AG04449 (cell line): ENCODE measurements around the gene TNKS2.

Source experiments
- CTCF ChIA-PET: fragments of 350-600 bp; formaldehyde crosslinking; extraction: SDS; loops from one replicate; lab custom pipeline; 2021; ENCODE audit warnings: antibody characterized with exemption; lab: Yijun Ruan, JAX
- POLR2A ChIA-PET: fragments of 400-600, 350-600 bp; formaldehyde crosslinking; extraction: SDS; loops from one replicate; lab custom pipeline; 2020; ENCODE audit warnings: antibody characterized with exemption, inconsistent platforms; lab: Yijun Ruan, JAX
- DNase-seq: peaks from one replicate; pipeline ENCODE4 v3.0.0-alpha.2; 2010; ENCODE audit warnings: low read depth, low spot score
- H3K4me3 ChIP-seq: 2 replicates; pipeline ENCODE4 v1.5.1; 2011; ENCODE audit warnings: low read depth, mild to moderate bottlenecking, control low read depth, low read length
- CTCF ChIP-seq: IDR thresholded peaks from one replicate; pipeline ENCODE4 v1.5.1; 2011; ENCODE audit warnings: mild to moderate bottlenecking, moderate library complexity, low read length, control low read depth, inconsistent platforms; ENCODE audit not compliant: insufficient read depth; ENCODE audit errors: missing control alignments

The TNKS2 gene

DNA sequence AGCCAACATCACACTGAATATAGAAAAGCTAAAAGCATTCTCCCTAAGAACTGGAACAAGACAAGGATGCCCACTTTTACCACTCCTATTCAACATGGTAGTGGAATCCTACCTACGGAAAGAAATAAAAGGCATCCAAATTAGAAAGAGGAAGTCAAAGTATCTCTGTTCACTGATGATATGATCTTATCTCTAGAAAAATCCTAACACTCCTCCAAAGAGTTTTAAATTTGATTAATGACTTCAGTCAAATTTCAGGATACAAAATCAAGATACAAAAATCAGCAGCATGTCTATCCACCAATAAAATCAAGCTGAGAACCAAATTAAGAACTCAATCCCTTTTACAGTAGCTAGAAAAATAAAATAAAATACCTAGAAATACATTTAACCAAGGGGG, 35.3 kb upstream of the TNKS2 start:
- DNase-seq: no peak
- ChIA-PET POLR2A (no interaction called here), CTCF (no interaction called here)
- H3K4me3 ChIP-seq: no peak overlapping the region
- no peak for TF ChIP-seq CTCF

GRCh38 chr10:91766676-91767075, 31.6 kb upstream of the TNKS2 start:
- no peak for TF ChIP-seq CTCF
- ChIA-PET CTCF (interaction anchor here (1.7 kb wide), 1 partner anchor 10 kb away, joined by 3 read pairs; no protein-coding TSS in a partner anchor), POLR2A (no interaction called here)
- no peak for DNase-seq
- no peak overlapping the region for H3K4me3 ChIP-seq

DNA sequence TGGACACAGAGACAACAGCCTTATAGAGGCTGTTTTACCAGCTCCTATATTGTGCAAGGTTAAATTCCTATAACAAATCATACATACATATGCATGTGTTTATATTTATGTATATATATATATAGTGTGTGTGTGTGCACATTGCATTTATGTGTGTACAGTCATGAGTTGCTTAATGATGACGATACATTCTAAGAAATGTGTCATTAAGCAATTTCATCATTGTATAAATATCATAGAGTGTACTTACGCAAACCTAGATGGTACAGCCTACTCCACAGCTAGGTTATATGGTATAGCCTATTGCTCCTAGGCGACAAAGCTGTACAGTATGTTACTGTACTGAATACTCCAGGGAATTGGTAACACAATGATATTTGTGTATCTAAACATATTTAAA, 30.1 kb upstream of the TNKS2 start:
- no peak for TF ChIP-seq CTCF
- CTCF ChIA-PET: interaction anchor here (0.9 to 2.0 kb wide), 6 partner anchors 7 to 145 kb away, joined by 3 to 6 read pairs (median 4); no protein-coding TSS in a partner anchor
- POLR2A ChIA-PET: no interaction called here
- no peak for DNase-seq
- H3K4me3 ChIP-seq: no peak overlapping the region

DNA sequence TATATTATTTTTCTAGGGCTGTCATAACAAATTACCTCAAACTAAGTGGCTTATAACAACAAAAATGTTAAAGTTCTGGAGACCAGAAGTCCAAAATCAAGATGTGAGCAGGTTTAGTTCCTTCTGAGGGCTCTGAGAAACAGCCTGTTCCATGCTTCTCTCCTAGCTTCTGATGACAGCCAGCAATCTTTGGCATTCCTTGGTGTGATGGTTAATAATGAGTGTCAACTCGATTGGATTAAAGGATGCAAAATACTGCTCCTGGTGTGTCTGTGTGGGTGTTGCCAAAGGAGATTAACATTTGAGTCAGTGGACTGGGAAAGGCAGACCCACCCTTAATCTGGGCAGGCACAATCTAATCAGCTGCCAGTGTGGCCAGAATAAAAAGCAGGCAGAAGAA, 26.3 kb upstream of the TNKS2 start:
- no peak overlapping the region for H3K4me3 ChIP-seq
- no peak for DNase-seq
- ChIA-PET POLR2A (no interaction called here), CTCF (interaction anchor here (1.2 to 1.7 kb wide), 2 partner anchors 12 to 141 kb away, joined by 4 to 5 read pairs; no protein-coding TSS in a partner anchor)
- TF ChIP-seq CTCF: no peak

- CTCF ChIA-PET: interaction anchor here (1.2 kb wide), 1 partner anchor 13 kb away, joined by 4 read pairs; no protein-coding TSS in a partner anchor
- TF ChIP-seq CTCF: no peak
- DNase-seq: no peak
- POLR2A ChIA-PET: no interaction called here
- H3K4me3 ChIP-seq: no peak overlapping the region
Observed at GRCh38 chr10:91772461-91772860, 25.8 kb upstream of the TNKS2 start.

DNA sequence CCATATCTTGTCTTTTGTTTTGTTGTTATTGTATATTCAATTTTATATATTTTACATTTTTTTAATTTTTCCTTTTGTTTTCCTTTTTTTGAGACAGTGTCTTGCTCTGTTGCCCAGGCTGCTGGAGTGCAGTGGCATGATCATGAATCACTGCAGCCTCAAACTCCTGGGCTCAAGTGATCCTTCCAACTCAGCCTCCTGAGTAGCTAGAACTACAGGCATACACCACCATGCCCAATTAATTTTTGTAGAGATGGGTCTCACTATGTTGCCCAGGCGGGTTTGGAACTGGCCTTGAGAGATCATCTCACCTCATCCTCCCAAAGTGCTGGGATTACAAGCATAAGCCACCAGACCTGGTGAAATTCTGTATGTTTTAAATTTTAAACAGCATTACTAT, 25.4 kb upstream of the TNKS2 start:
- ChIA-PET CTCF (no interaction called here), POLR2A (no interaction called here)
- H3K4me3 ChIP-seq: no peak overlapping the region
- TF ChIP-seq CTCF: no peak
- DNase-seq: no peak
